Prostate gland (tissue), 2 donors: ENCODE measurements around the gene ATP10B.

Experiments
- CTCF ChIP-seq, 4 experiments: fragments of 200-600 bp in 2 of 4; fragments of 450-650 bp in 2 of 4; sonication (generic) in 2 of 4; IDR thresholded peaks; 1 replicate in 3 of 4; 2 replicates in 1 of 4; pipeline ENCODE4 v1.5.1; 2016 to 2019; ENCODE audit warnings: antibody characterized with exemption in 4 of 4, mild to moderate bottlenecking in 2 of 4, moderate library complexity in 2 of 4
- POLR2A ChIP-seq: fragments of 450-650 bp; IDR thresholded peaks from one replicate; pipeline ENCODE4 v1.6.1; 2016; ENCODE audit warnings: antibody characterized with exemption, mild to moderate bottlenecking
- POLR2AphosphoS5 ChIP-seq: sonication (generic); formaldehyde crosslinking; IDR thresholded peaks from one replicate; pipeline ENCODE4 v1.6.1; 2017; ENCODE audit warnings: antibody characterized with exemption

GRCh38 chr5:160655717-160656116 lies 196.3 kb downstream of the ATP10B start:
- no peak for TF ChIP-seq POLR2AphosphoS5
- no peak for TF ChIP-seq POLR2A
- TF ChIP-seq CTCF (IDR thresholded peaks at IDR 0.05) = no peak
